ENCODE data around the gene DENND1B.

The DENND1B gene

DNA sequence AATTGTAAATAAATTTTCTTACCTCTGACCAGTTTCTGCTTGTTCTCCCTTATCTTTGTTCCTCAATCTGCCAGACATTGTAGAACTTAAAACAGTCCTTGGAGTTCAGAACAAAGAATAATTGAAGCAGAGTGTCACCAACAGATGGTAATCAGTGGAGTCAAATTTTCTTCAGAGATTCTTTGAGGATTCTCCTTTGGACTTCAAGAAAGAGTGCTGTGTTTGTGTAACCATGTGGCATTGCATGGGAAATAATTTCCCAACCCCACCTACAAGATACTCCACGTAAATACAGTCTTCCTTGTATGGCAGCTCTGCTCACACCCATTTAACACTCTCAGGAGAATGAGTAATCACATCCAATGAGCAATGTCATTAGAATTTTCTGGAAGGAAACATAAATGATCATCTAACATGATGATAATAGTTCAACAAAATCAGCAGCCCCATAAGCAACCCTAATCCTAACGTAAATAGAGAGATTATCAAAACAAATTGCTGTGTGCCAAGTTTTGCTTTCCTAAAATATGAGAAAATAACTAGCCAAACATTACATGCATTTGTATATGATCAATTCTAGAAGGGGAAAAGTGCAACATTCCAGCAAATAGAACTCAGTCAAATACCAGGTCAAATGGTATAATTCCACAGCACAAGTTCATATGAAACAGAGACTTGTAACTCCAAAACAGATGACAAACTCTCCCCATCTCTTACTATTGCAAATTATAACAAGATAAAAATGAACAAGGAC is 6.9 kb upstream of the DENND1B start:
- peaks cover 20% of the 10 kb centered on the region for H3K4me1 ChIP-seq (ENCODE audit: control insufficient read depth, insufficient read depth, low read length)
- no peaks in the 10 kb centered on the region for H3K36me3 ChIP-seq (ENCODE audit: control insufficient read depth, insufficient read depth, low read length, severe bottlenecking)
- H3K4me3 ChIP-seq (ENCODE audit: low read length): no peak overlapping the region
- DNase-seq (ENCODE audit: low read depth): peak; percentile 31
- no peaks in the 10 kb centered on the region for H3K9me3 ChIP-seq (ENCODE audit: control insufficient read depth, low read length)
- H3K27me3 ChIP-seq (replicated peaks; ENCODE audit: control insufficient read depth, insufficient read depth, low read length): no peaks in the 10 kb centered on the region
- no peak overlapping the region for H3K9ac ChIP-seq (ENCODE audit: low read length)

DNA sequence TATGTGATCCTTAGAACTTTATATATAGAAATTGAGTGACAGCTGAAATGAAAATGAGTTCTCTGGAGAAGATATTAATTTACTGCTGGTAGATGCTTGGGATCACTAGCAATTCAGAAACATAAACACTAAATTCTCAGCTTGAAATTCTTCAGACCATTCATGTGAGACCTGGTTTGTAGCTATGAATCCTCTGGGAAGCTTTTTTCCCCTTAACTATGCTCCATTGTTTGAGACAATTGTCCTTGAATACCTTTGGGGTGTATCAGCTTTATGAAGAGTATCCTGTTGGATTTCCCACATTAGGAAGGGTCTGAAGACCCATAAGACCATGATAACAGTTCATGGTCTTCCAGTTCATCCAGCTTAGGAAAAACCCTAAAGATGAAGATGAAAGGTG is 4.6 kb upstream of the DENND1B start:
- DNase-seq (ENCODE audit: low read depth): no peak
- Histone ChIP-seq H3K4me3 (ENCODE audit: low read length) (no peak overlapping the region), H3K9me3 (ENCODE audit: control insufficient read depth, low read length) (no peaks in the 10 kb centered on the region)

GRCh38 chr1:197778366-197778945 is 3.2 kb upstream of the DENND1B start:
- Histone ChIP-seq H3K27me3 (replicated peaks; ENCODE audit: control insufficient read depth, insufficient read depth, low read length) (no peaks in the 10 kb centered on the region), H3K4me3 (ENCODE audit: low read length) (no peak overlapping the region), H3K36me3 (ENCODE audit: control insufficient read depth, insufficient read depth, low read length, severe bottlenecking) (no peaks in the 10 kb centered on the region), H3K9me3 (ENCODE audit: control insufficient read depth, low read length) (no peaks in the 10 kb centered on the region), H3K9ac (ENCODE audit: low read length) (no peak overlapping the region), H3K4me1 (ENCODE audit: control insufficient read depth, insufficient read depth, low read length) (peaks cover 43% of the 10 kb centered on the region)
- DNase-seq (ENCODE audit: low read depth): no peak

More for the DNA sequence above, 4.6 kb upstream of the DENND1B start:
- Histone ChIP-seq H3K9ac (ENCODE audit: low read length) (no peak overlapping the region), H3K36me3 (ENCODE audit: control insufficient read depth, insufficient read depth, low read length, severe bottlenecking) (no peaks in the 10 kb centered on the region), H3K27me3 (replicated peaks; ENCODE audit: control insufficient read depth, insufficient read depth, low read length) (no peaks in the 10 kb centered on the region), H3K4me1 (ENCODE audit: control insufficient read depth, insufficient read depth, low read length) (peaks cover 35% of the 10 kb centered on the region)

- Histone ChIP-seq H3K9me3 (ENCODE audit: control insufficient read depth, low read length) (no peaks in the 10 kb centered on the region), H3K4me1 (ENCODE audit: control insufficient read depth, insufficient read depth, low read length) (peaks cover 32% of the 10 kb centered on the region), H3K27me3 (replicated peaks; ENCODE audit: control insufficient read depth, insufficient read depth, low read length) (no peaks in the 10 kb centered on the region), H3K9ac (ENCODE audit: low read length) (no peak overlapping the region), H3K4me3 (ENCODE audit: low read length) (no peak overlapping the region), H3K36me3 (ENCODE audit: control insufficient read depth, insufficient read depth, low read length, severe bottlenecking) (no peaks in the 10 kb centered on the region)
- DNase-seq (ENCODE audit: low read depth): peak; percentile 60
Measured at GRCh38 chr1:197776351-197777105, 1.2 kb upstream of the DENND1B start.

DNA sequence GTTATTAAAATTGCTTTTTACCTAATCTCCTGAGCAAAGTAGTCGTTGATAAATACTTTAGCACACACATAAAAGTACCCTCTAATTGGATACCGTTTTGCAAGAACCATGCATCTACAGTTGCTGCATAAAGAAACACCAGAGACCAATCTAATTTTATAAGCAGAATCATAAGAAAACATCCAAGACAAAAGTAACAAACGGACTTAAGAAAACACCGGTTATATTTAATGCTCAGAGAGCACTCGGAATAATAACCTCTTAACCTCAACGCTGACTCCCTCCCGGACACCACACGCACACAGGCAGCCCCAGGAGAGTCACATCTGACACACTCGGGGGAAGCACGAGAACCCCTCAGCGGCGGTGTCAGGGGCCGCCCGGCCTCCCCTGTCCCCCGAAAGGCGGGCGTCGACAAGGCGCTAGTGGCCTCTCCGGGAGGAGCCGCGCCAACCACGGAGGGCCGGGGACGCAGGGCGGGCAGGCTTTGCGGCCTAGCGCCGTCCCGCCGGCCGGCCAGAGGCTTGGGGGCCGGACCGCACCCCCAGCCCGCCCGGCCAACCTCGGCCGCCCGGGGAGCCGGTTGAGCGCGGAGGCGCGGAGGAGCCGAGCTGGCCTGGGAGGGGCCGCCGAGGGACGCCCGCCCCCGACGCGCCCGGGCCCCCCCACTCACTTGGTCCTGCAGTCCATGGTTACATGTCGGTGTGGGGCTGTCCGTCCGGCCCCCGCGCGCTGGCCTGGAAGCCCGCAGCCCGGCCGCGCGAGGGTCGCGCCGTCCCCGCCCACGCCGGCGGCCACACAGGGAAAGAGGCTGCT is 606 bp downstream of the DENND1B start:
- Histone ChIP-seq H3K36me3 (ENCODE audit: control insufficient read depth, insufficient read depth, low read length, severe bottlenecking) (no peaks in the 10 kb centered on the region), H3K9ac (ENCODE audit: low read length) (peak overlapping the region; percentile 94), H3K4me3 (ENCODE audit: low read length) (peak overlapping the region; percentile 93), H3K9me3 (ENCODE audit: control insufficient read depth, low read length) (no peaks in the 10 kb centered on the region), H3K4me1 (ENCODE audit: control insufficient read depth, insufficient read depth, low read length) (peaks cover 32% of the 10 kb centered on the region), H3K27me3 (replicated peaks; ENCODE audit: control insufficient read depth, insufficient read depth, low read length) (no peaks in the 10 kb centered on the region)
- peak; percentile 73 for DNase-seq (ENCODE audit: low read depth)

DNA sequence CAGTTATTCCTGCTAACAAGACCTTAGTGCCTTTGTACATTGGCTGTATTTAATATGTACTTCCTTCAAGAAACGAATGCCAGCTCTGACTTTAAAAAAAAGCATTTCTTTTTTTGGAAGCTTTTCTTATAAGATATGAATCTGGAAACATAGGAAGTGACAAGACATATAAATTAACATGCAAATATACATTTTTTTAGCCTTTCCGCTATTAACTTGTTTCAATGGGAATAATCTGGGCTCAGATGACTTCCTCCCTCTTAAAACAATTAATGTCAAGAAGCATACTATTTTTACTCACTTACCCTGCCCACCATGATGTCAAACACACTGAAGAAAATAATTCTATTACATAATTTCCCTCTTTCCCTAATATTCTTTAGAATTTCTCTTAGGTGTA is 1.4 kb downstream of the DENND1B start:
- Histone ChIP-seq H3K4me3 (ENCODE audit: low read length) (peak overlapping the region; percentile 93), H3K9ac (ENCODE audit: low read length) (peak overlapping the region; percentile 94), H3K36me3 (ENCODE audit: control insufficient read depth, insufficient read depth, low read length, severe bottlenecking) (no peaks in the 10 kb centered on the region), H3K4me1 (ENCODE audit: control insufficient read depth, insufficient read depth, low read length) (peaks cover 32% of the 10 kb centered on the region), H3K27me3 (replicated peaks; ENCODE audit: control insufficient read depth, insufficient read depth, low read length) (no peaks in the 10 kb centered on the region), H3K9me3 (ENCODE audit: control insufficient read depth, low read length) (no peaks in the 10 kb centered on the region)
- no peak for DNase-seq (ENCODE audit: low read depth)

DNA sequence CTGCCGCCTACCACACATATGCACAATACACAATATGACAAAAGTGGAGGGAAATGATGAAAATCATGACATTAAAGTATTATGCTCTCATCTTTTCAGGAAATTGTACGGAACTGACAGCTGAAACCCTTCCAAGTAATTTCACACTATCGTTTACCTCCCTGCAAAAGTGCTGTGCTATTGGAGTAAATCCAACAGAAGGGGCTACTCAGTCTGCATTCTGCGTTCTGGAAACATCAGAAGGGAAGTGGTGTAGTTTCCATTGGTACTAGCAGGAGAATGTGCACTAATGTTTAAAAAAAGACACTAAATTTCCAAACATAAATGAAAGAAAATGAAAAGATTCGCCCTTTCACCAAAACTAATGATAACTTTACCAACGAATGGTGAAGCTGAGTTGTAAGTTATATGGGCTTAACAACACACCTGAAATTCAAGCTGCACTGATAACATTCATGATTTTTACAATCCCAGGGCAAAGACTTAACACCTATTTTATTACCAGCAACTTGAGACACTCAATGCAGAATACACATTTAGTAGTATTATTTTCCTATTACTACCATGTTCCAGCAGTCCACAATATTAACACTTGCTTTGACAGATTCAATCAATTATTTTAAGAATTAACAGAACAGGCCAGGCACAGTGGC is 3.2 kb downstream of the DENND1B start:
- H3K27me3 ChIP-seq (replicated peaks; ENCODE audit: control insufficient read depth, insufficient read depth, low read length): no peaks in the 10 kb centered on the region
- H3K9me3 ChIP-seq (ENCODE audit: control insufficient read depth, low read length): no peaks in the 10 kb centered on the region
- H3K4me3 ChIP-seq (ENCODE audit: low read length): no peak overlapping the region
- DNase-seq (ENCODE audit: low read depth): no peak
- H3K4me1 ChIP-seq (ENCODE audit: control insufficient read depth, insufficient read depth, low read length): peaks cover 42% of the 10 kb centered on the region
- H3K9ac ChIP-seq (ENCODE audit: low read length): no peak overlapping the region
- no peaks in the 10 kb centered on the region for H3K36me3 ChIP-seq (ENCODE audit: control insufficient read depth, insufficient read depth, low read length, severe bottlenecking)

GRCh38 chr1:197771386-197771785 is 3.9 kb downstream of the DENND1B start:
- no peak for DNase-seq (ENCODE audit: low read depth)
- H3K9ac ChIP-seq (ENCODE audit: low read length): no peak overlapping the region

GRCh38 chr1:197770243-197770642 is 5.0 kb downstream of the DENND1B start:
- no peak for DNase-seq (ENCODE audit: low read depth)
- no peaks in the 10 kb centered on the region for H3K27me3 ChIP-seq (replicated peaks; ENCODE audit: control insufficient read depth, insufficient read depth, low read length)

More at GRCh38 chr1:197771386-197771785, 3.9 kb downstream of the DENND1B start:
- no peak overlapping the region for H3K4me3 ChIP-seq (ENCODE audit: low read length)
- no peaks in the 10 kb centered on the region for H3K27me3 ChIP-seq (replicated peaks; ENCODE audit: control insufficient read depth, insufficient read depth, low read length)
- H3K9me3 ChIP-seq (ENCODE audit: control insufficient read depth, low read length): no peaks in the 10 kb centered on the region
- no peaks in the 10 kb centered on the region for H3K36me3 ChIP-seq (ENCODE audit: control insufficient read depth, insufficient read depth, low read length, severe bottlenecking)
- H3K4me1 ChIP-seq (ENCODE audit: control insufficient read depth, insufficient read depth, low read length): peaks cover 37% of the 10 kb centered on the region

GRCh38 chr1:197769287-197769686 is 6.0 kb downstream of the DENND1B start:
- Histone ChIP-seq H3K4me3 (ENCODE audit: low read length) (no peak overlapping the region), H3K4me1 (ENCODE audit: control insufficient read depth, insufficient read depth, low read length) (peaks cover 24% of the 10 kb centered on the region), H3K9ac (ENCODE audit: low read length) (no peak overlapping the region), H3K36me3 (ENCODE audit: control insufficient read depth, insufficient read depth, low read length, severe bottlenecking) (no peaks in the 10 kb centered on the region), H3K27me3 (replicated peaks; ENCODE audit: control insufficient read depth, insufficient read depth, low read length) (no peaks in the 10 kb centered on the region), H3K9me3 (ENCODE audit: control insufficient read depth, low read length) (no peaks in the 10 kb centered on the region)
- DNase-seq (ENCODE audit: low read depth): no peak

More at GRCh38 chr1:197770243-197770642, 5.0 kb downstream of the DENND1B start:
- Histone ChIP-seq H3K9ac (ENCODE audit: low read length) (no peak overlapping the region), H3K9me3 (ENCODE audit: control insufficient read depth, low read length) (no peaks in the 10 kb centered on the region), H3K36me3 (ENCODE audit: control insufficient read depth, insufficient read depth, low read length, severe bottlenecking) (no peaks in the 10 kb centered on the region), H3K4me3 (ENCODE audit: low read length) (no peak overlapping the region), H3K4me1 (ENCODE audit: control insufficient read depth, insufficient read depth, low read length) (peaks cover 27% of the 10 kb centered on the region)
